ENCODE results near the gene PHLPP1. TPM values are rescaled to one million over a fixed set of nuclear protein-coding genes. Genes with fewer than 3 reads are reported as not detected.
"Not testable (repeated sequence)": the region's sequence is repeated elsewhere in the genome, so short reads cannot be mapped to it uniquely, and the experiment has no call there.

Gene PHLPP1
- total RNA-seq, 2 experiments from 2014 or later: 6.8 to 7.1 TPM

GRCh38 chr18:62693659-62694058, 21.7 kb upstream of the PHLPP1 start:
- ATAC-seq (ENCODE audit: poor library complexity): no peak
- Mint-ChIP-seq H3K27me3 (peaks cover 8% of the 10 kb centered on the region), H3K4me3 (no peak overlapping the region), H3K4me1 (ENCODE audit: low read depth) (no peaks in the 10 kb centered on the region), H3K36me3 (ENCODE audit: low read depth) (peaks cover 4% of the 10 kb centered on the region), H3K9me3 (peaks cover 10% of the 10 kb centered on the region), H3K27ac (no peak overlapping the region)
- Histone ChIP-seq H3K4me3 (ENCODE audit: low read length) (no peak overlapping the region), H3K27me3 (ENCODE audit: control insufficient read depth in 1 of 2, insufficient read depth in 2 of 2, low read length in 2 of 2) (no peaks in the 10 kb centered on the region), H3K27ac (ENCODE audit: low read depth in 1 of 2, low read length in 2 of 2) (no peak overlapping the region), H3K9me3 (ENCODE audit: control insufficient read depth in 1 of 2, insufficient read depth in 1 of 2, low read length in 2 of 2) (peaks cover 15 to 16% of the 10 kb centered on the region in 2 experiments), H3K4me1 (ENCODE audit: insufficient read depth, low read length) (no peaks in the 10 kb centered on the region), H3K36me3 (ENCODE audit: insufficient read depth, low read length) (no peaks in the 10 kb centered on the region)
- TF ChIP-seq CTCF (IDR thresholded peaks at IDR 0.05): no peak
- intact Hi-C loops (cut with DNase I, micrococcal nuclease): no loop called here
- CTCF ChIA-PET: no interaction called here
- POLR2A ChIA-PET: no interaction called here
- DNase-seq: no peak

DNA sequence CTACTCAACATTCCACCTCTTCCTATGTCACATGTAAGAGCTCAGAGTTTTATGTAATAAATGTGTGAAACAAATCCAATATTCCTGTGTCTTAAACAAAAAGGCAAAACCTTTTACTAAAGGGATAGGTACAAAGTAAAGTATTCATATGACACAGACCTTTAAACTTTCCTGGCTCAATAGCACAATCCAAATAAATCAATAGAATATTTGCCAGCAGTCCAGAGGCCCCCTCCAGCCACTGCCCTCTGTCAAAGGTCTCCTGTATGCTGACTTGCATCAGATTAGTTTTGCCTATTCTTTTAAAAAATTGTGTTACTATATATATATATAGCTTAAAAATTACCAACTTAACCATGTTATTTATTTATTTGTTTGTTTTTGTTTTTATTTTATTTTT, 17.7 kb upstream of the PHLPP1 start:
- H3K4me1 Mint-ChIP-seq (ENCODE audit: low read depth): no peaks in the 10 kb centered on the region
- DNase-seq: no peak
- no peak overlapping the region for H3K4me3 Mint-ChIP-seq
- no peak overlapping the region for H3K27ac Mint-ChIP-seq
- Histone ChIP-seq H3K4me1 (ENCODE audit: insufficient read depth, low read length) (no peaks in the 10 kb centered on the region), H3K27ac (ENCODE audit: low read depth in 1 of 2, low read length in 2 of 2) (no peak overlapping the region), H3K27me3 (ENCODE audit: control insufficient read depth in 1 of 2, insufficient read depth in 2 of 2, low read length in 2 of 2) (peaks cover 2 to 5% of the 10 kb centered on the region in 2 experiments), H3K4me3 (ENCODE audit: low read length) (no peak overlapping the region), H3K9me3 (ENCODE audit: control insufficient read depth in 1 of 2, insufficient read depth in 1 of 2, low read length in 2 of 2) (no peaks in the 10 kb centered on the region), H3K36me3 (ENCODE audit: insufficient read depth, low read length) (no peaks in the 10 kb centered on the region)
- intact Hi-C loops (cut with DNase I, micrococcal nuclease): no loop called here
- POLR2A ChIA-PET: no interaction called here
- CTCF ChIA-PET: interaction anchor here (0.6 kb wide), 1 partner anchor 70 kb away, joined by 3 read pairs; no protein-coding TSS in a partner anchor
- ATAC-seq (ENCODE audit: poor library complexity): no peak
- no peaks in the 10 kb centered on the region for H3K9me3 Mint-ChIP-seq
- TF ChIP-seq CTCF (IDR thresholded peaks at IDR 0.05): no peak
- H3K36me3 Mint-ChIP-seq (ENCODE audit: low read depth): no peaks in the 10 kb centered on the region
- H3K27me3 Mint-ChIP-seq: peaks cover 19% of the 10 kb centered on the region

DNA sequence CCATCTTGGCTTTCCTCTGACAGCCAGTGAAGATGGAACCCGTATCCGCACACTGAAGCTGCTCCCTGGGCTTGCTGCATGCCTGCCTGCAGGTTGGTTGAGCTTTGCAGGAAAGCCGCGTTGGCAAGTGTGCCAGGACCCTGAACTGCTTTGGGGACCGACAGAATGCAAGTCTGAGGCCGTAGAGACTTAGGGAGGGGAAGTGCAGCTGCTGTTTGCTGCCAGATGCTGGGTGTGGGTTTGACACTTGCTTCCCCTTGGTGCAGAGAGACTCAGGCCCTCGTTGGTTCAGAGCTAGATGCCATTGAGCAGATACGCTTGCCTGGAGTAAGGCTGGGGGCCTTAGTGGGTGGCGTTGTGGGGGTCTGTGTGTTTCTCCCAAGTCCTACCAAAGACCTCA, 13.1 kb upstream of the PHLPP1 start:
- DNase-seq (peak in 1 of 14 experiments; percentile 9), ATAC-seq (ENCODE audit: poor library complexity) (no peak)
- Histone ChIP-seq H3K4me1 (ENCODE audit: insufficient read depth, low read length) (no peaks in the 10 kb centered on the region), H3K27ac (ENCODE audit: low read depth in 1 of 2, low read length in 2 of 2) (no peak overlapping the region), H3K36me3 (ENCODE audit: insufficient read depth, low read length) (no peaks in the 10 kb centered on the region), H3K27me3 (ENCODE audit: control insufficient read depth in 1 of 2, insufficient read depth in 2 of 2, low read length in 2 of 2) (peaks cover 2 to 5% of the 10 kb centered on the region in 2 experiments), H3K4me3 (ENCODE audit: low read length) (no peak overlapping the region), H3K9me3 (ENCODE audit: control insufficient read depth in 1 of 2, insufficient read depth in 1 of 2, low read length in 2 of 2) (no peaks in the 10 kb centered on the region)
- Mint-ChIP-seq H3K4me3 (no peak overlapping the region), H3K27me3 (peaks cover 21% of the 10 kb centered on the region), H3K27ac (no peak overlapping the region), H3K4me1 (ENCODE audit: low read depth) (no peaks in the 10 kb centered on the region), H3K36me3 (ENCODE audit: low read depth) (no peaks in the 10 kb centered on the region), H3K9me3 (no peaks in the 10 kb centered on the region)
- no peak for TF ChIP-seq CTCF (IDR thresholded peaks at IDR 0.05)
- CTCF ChIA-PET: interaction anchor here (1.0 to 1.3 kb wide), 2 partner anchors 13 to 119 kb away, joined by 3 to 4 read pairs; partner anchors contain the start of gene PHLPP1
- intact Hi-C loops (cut with DNase I, micrococcal nuclease): no loop called here
- POLR2A ChIA-PET: interaction anchor here (0.7 kb wide), 1 partner anchor 58 kb away, joined by 3 read pairs; no protein-coding TSS in a partner anchor

DNA sequence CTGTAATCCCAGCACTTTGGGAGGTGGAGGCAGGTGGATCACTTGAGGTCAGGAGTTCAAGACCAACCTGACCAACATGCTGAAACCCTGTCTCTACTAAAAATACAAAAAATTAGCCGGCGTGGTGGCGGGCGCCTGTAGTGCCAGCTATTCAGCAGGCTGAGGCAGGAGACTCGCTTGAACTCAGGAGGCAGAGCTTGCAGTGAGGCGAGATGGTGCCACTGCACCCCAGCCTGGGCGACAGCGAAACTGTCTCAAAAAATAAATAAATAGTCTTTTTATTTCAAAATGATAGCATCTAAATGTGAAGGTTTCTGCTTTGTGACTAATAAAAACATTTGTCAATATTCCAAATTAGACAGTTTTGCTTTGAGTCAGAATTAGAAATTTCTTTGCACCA, 8.5 kb upstream of the PHLPP1 start:
- ATAC-seq (ENCODE audit: poor library complexity); H3K4me1 Mint-ChIP-seq (ENCODE audit: low read depth); H3K9me3 Mint-ChIP-seq; POLR2A ChIA-PET; H3K36me3 Mint-ChIP-seq (ENCODE audit: low read depth); H3K9me3 ChIP-seq (ENCODE audit: control insufficient read depth in 1 of 2, insufficient read depth in 1 of 2, low read length in 2 of 2); H3K27me3 ChIP-seq (ENCODE audit: control insufficient read depth in 1 of 2, insufficient read depth in 2 of 2, low read length in 2 of 2); CTCF ChIA-PET; H3K36me3 ChIP-seq (ENCODE audit: insufficient read depth, low read length); intact Hi-C loops (cut with DNase I, micrococcal nuclease); DNase-seq; H3K27me3 Mint-ChIP-seq; H3K27ac Mint-ChIP-seq; H3K27ac ChIP-seq (ENCODE audit: low read depth in 1 of 2, low read length in 2 of 2); H3K4me3 Mint-ChIP-seq; H3K4me1 ChIP-seq (ENCODE audit: insufficient read depth, low read length); H3K4me3 ChIP-seq (ENCODE audit: low read length): not testable (repeated sequence)

- intact Hi-C loops (cut with DNase I, micrococcal nuclease): loop anchor here (5.0 to 10.0 kb wide), 5 partner anchors 123 to 732 kb away; no protein-coding TSS in a partner anchor
- H3K4me3 ChIP-seq (ENCODE audit: low read length); H3K9me3 Mint-ChIP-seq; H3K27me3 Mint-ChIP-seq; H3K27ac ChIP-seq (ENCODE audit: low read depth in 1 of 2, low read length in 2 of 2); H3K4me1 Mint-ChIP-seq (ENCODE audit: low read depth); H3K27ac Mint-ChIP-seq; H3K4me3 Mint-ChIP-seq; H3K36me3 ChIP-seq (ENCODE audit: insufficient read depth, low read length); H3K9me3 ChIP-seq (ENCODE audit: control insufficient read depth in 1 of 2, insufficient read depth in 1 of 2, low read length in 2 of 2); H3K4me1 ChIP-seq (ENCODE audit: insufficient read depth, low read length); H3K27me3 ChIP-seq (ENCODE audit: control insufficient read depth in 1 of 2, insufficient read depth in 2 of 2, low read length in 2 of 2); H3K36me3 Mint-ChIP-seq (ENCODE audit: low read depth); ATAC-seq (ENCODE audit: poor library complexity); POLR2A ChIA-PET; DNase-seq: not testable (repeated sequence)
- CTCF ChIA-PET: interaction anchor here (0.6 kb wide), 1 partner anchor 748 kb away, joined by 3 read pairs; no protein-coding TSS in a partner anchor
These were observed 5.4 kb upstream of the PHLPP1 start for GRCh38 chr18:62709908-62710307.
